Measurements from ENCODE around the gene EFNA2.

The EFNA2 gene

GRCh38 chr19:1260749-1261537 is 24.7 kb upstream of the EFNA2 start:
- peak; percentile 97 for DNase-seq

DNA sequence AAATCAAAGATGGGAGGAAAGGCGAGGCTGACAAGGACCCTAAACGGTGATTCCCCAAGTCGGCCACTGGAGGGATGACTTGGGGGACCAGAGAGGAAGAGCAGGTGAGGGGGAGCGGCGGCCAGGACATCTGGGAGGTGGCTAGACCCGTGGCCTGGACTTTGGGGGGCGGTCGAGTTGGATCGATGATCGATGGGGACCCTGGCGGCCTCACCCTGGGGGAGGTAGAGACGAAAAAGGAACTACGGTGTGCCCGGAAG is 24.2 kb upstream of the EFNA2 start:
- no peak for DNase-seq

DNA sequence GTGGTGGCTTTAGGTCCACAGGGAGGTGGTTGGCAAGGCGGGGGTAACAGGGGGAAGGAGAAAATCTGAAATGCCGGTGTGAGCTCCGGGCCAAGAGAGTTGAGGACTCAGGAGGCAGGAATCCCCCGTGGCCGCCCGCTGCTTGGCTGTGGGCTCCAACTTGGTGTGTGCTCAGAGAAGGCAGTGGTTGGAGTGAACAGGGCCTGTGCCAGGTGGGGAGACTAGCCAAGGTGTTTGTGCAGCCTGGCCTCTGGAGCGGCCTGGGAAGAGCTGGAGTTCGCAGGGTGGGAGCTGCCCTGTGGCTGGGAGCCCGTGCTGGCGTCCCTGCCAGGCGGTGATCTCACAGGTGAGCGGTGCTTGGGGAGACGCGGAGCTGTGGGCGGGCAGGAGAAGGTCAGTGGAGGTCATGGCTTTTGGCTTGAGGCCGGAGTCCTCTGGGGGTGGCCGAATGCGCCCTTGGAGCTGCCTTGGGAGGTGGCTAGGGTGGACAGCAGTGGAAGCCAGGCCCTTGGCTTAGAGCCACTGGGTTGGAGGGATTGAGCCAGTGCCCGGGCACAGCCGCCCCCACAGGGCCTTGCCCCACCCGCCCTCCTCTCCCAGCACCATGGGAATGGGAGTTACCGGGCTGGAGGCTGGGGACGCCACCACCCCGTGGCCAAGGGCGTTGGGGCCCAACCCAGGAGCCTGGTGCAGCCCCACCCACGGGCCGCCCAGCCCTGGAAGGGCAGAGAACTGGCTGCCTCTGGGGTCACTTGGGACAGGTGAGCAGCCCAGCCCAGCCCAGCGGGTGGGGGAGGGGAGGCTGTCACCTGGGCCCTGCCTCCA is 23.7 kb upstream of the EFNA2 start:
- peak; percentile 49 for DNase-seq

DNA sequence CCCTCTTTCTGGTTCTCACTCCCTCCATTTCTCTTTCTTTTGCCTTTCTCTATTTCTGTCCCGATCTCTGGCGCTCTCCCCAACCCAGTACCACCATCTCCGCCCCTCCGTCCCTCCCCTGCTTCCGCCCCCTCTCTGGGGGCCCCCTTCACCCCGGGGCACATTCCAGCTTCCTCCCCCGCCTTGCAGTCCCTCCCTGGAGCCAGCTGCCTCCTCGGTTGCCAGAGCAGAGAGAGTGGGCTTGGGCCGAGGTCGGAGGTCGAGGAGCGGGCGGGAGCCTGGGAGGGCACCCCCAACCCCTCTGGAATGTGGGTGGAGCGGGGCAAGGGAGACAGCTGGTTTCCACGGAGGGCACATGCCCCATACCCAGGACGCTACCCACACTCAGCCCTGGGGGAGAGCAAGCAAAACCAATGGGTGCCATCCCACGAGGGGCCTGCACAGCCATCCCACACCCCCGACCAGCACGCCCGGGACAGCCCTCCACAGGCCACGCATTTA is 23.0 kb upstream of the EFNA2 start:
- no peak for DNase-seq

DNA sequence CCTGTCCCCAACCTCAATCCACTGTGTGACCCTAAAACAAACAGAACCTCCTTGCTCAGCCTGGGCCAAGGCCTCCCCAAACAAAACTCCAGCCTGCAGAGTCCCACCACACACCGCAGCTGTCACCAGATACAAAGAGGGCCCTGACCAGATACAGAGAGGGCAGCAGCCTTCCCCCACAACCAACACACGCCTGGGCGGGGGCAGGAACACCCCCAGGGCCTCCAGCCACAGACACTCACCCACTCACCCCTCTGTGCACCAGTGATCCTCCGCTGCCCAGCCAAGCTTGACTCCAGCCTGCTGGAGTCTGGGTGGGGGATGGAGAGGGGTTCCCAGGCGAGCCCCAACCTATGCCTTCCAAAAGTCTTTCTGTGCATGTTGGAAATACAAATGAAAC is 22.5 kb upstream of the EFNA2 start:
- no peak for DNase-seq

DNA sequence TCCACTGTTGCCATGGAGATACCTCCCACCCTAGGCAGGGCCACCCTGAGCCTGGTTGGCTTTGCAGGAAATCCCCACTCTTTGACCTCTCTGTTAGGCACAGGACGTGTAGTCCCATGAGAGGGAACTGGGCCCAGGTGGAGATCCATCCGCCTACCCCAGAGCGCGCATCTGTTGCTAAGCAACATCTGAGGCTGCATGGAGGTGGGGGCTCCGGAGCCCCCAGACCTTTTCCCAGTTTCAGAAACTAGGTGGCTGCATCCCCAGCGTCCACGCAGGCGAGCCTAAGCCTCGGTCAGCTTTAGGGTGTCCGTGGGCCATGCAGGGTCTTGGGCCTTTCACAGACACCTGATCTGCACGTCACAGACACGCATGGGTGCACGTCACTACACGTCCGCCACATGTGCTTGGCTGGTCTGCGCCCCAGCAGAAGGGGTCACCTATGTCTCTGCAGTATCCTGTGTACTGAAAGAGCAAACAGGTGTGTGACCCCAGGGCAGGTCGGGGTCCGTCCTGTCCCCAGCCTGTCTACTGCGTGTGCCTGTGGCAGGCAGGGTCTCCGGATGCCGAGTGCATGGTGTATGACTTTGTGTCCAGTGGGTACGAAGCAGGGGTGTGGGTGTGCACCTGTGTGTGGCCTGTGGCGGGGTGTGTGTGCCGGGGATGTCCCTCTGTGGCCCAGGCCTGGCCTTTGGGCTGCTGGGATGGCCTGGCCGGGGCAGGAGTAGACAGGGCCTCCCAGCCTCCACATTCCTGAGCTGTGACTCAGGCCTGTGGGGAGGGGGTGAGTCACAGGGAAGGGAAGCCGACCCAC is 20.7 kb upstream of the EFNA2 start:
- DNase-seq: no peak

GRCh38 chr19:1265615-1266128 is 20.0 kb upstream of the EFNA2 start:
- DNase-seq: no peak

- peak; percentile 79 for DNase-seq
Observed at GRCh38 chr19:1266129-1266915, 19.4 kb upstream of the EFNA2 start.

- DNase-seq: peak; percentile 55
Observed at GRCh38 chr19:1266916-1267476, 18.7 kb upstream of the EFNA2 start.

GRCh38 chr19:1267477-1268225 is 18.0 kb upstream of the EFNA2 start:
- no peak for DNase-seq

GRCh38 chr19:1268226-1269064 is 17.2 kb upstream of the EFNA2 start:
- DNase-seq: no peak

DNA sequence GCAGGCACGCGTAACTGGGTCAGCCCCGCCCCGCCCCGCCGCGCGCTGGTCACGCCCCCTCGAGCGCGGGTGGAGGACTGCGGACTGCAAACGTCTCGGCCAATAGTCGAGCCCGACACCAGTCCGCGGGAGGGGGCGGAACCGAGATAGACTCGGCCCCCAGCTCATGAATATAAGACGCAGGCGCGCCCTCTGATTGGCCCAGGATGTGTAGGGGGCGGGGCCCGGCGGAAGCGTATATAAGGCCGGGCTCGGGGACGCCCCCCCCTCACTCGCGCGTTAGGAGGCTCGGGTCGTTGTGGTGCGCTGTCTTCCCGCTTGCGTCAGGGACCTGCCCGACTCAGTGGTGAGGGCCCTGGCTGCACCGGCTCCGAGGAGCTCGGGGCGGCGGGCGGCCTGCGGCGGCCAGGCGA is 16.6 kb upstream of the EFNA2 start, which contains the start of gene CIRBP:
Gene CIRBP (plus strand): TSS at position 268 of the 413 bp plus-strand sequence. CDS start 1,602 bp downstream, outside the sequence.
- DNase-seq: peak; percentile 98

DNA sequence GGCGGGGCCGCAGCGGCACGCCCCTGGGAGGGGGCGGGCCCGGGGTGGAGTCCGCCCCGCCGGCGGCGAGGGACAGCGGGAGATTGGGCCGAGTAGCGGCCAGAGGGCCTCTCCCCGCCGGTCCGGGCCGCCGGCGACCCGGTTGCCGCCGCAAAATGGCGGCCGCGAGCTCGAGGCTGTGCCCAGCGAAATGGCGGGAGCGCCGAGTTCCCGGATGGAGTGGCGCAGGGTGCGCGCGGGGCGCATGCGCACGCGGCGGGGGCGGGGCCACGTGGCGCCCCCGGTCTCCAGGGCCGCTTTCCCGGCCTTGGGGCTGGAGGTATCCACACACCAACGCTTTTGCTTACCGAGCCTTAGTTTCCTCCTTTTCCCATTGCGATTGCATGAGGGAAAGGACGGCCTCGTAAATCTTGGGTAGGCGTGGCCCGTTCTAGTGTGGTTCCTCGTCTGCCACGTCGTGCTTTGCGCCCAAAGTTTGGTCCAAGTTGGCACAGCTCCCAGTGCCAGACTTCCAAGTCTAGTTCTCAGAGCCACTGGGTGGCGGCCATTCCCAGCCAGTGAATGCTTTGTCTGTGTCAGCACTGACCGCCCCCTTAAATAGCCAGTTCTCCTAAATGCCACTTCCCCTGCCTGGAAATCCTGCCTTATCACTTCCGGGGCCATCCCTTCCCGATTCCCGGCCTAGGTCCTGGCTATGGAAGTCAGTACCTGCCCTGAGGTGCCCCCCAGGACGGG is 16.0 kb upstream of the EFNA2 start:
- peak; percentile 79 for DNase-seq

- DNase-seq: no peak
Observed at GRCh38 chr19:1270213-1270853, 15.3 kb upstream of the EFNA2 start.

GRCh38 chr19:1270854-1271527 is 14.7 kb upstream of the EFNA2 start:
- no peak for DNase-seq

- DNase-seq: no peak
Observed at GRCh38 chr19:1271528-1272422, 13.9 kb upstream of the EFNA2 start.
